ENCODE results near the gene PDE3A.

Gene PDE3A

GRCh38 chr12:20681334-20681733, 313.0 kb downstream of the PDE3A start:
- no peak for DNase-seq (ENCODE audit: low read depth in 2 of 2, low spot score in 1 of 2)

GRCh38 chr12:20695232-20695631, 326.9 kb downstream of the PDE3A start, which contains the start of gene SLCO1C1:
Gene SLCO1C1, plus strand, starts transcription at chr12:20695332. Its CDS starts 4,245 bp downstream, at chr12:20699577.
- DNase-seq (ENCODE audit: low read depth in 2 of 2, low spot score in 1 of 2) = no peak

- DNase-seq (ENCODE audit: low read depth in 2 of 2, low spot score in 1 of 2) = no peak
These were observed 328.0 kb downstream of the PDE3A start for GRCh38 chr12:20696181-20696905.

GRCh38 chr12:20701106-20701505, 332.8 kb downstream of the PDE3A start:
- DNase-seq (ENCODE audit: low read depth in 2 of 2, low spot score in 1 of 2) = no peak

- no peak for DNase-seq (ENCODE audit: low read depth in 2 of 2, low spot score in 1 of 2)
These were observed 336.5 kb downstream of the PDE3A start for GRCh38 chr12:20704860-20705259.

- no peak for DNase-seq (ENCODE audit: low read depth in 2 of 2, low spot score in 1 of 2)
These were observed 343.5 kb downstream of the PDE3A start for GRCh38 chr12:20711846-20712245.

- DNase-seq (ENCODE audit: low read depth in 2 of 2, low spot score in 1 of 2) = no peak
These were observed 347.7 kb downstream of the PDE3A start for GRCh38 chr12:20716037-20716436.

GRCh38 chr12:20716985-20717384, 348.6 kb downstream of the PDE3A start:
- DNase-seq (ENCODE audit: low read depth in 2 of 2, low spot score in 1 of 2) = no peak

GRCh38 chr12:20718294-20718693, 350.0 kb downstream of the PDE3A start:
- no peak for DNase-seq (ENCODE audit: low read depth in 2 of 2, low spot score in 1 of 2)

- DNase-seq (ENCODE audit: low read depth in 2 of 2, low spot score in 1 of 2) = no peak
These were observed 353.8 kb downstream of the PDE3A start for GRCh38 chr12:20722142-20722541.

GRCh38 chr12:20731274-20731673, 362.9 kb downstream of the PDE3A start:
- no peak for DNase-seq (ENCODE audit: low read depth in 2 of 2, low spot score in 1 of 2)

All from stimulated activated CD8-positive, alpha-beta memory T cell treated with anti-CD3 and anti-CD28 coated beads, Interleukin-4, amount 100 ng/mL, for 4 hours (primary cell).